K562 (cell line): Measurements from ENCODE around the gene CDKN2C.

ENCODE experiments used
- DACH1 ChIP-seq: fragments of 450-650 bp; IDR thresholded peaks from 2 replicates; pipeline ENCODE4 v1.6.1; 2018; ENCODE audit not compliant: partially characterized antibody
- ELF4 ChIP-seq: fragments of 450-650 bp; formaldehyde crosslinking; IDR thresholded peaks from 2 replicates; pipeline ENCODE4 v1.4.0; 2022; ENCODE audit warnings: missing genetic modification characterization
- FOXJ2 ChIP-seq: fragments of 200-800 bp; sonication (Bioruptor generic); IDR thresholded peaks from 2 replicates; pipeline ENCODE4 v1.6.1; 2016; ENCODE audit warnings: missing genetic modification characterization, missing compliant biosample characterization
- MYNN ChIP-seq, 2 experiments: sonication (generic); formaldehyde crosslinking in 1 of 2; IDR thresholded peaks; 2 replicates each; pipeline versions ENCODE4 v1.5.0 to v1.6.1; 2016 to 2020; ENCODE audit warnings: antibody characterized with exemption in 1 of 2, missing genetic modification reagents in 1 of 2
- POLR2AphosphoS5 ChIP-seq: IDR thresholded peaks from 2 replicates; pipeline ENCODE4 v1.6.1; 2011; ENCODE audit warnings: mild to moderate bottlenecking, low read depth, low read length, moderate library complexity; ENCODE audit not compliant: control insufficient read depth, insufficient read depth
- SAFB2 ChIP-seq: fragments of 200-400 bp; formaldehyde crosslinking; IDR thresholded peaks from 2 replicates; pipeline ENCODE4 v1.6.1; 2018; ENCODE audit warnings: borderline replicate concordance, low read length, low read depth, moderate library complexity; ENCODE audit not compliant: severe bottlenecking
- TEAD1 ChIP-seq, 2 experiments: fragments of 450-650 bp in 1 of 2; sonication (generic) in 1 of 2; formaldehyde crosslinking; IDR thresholded peaks; 2 replicates each; pipeline versions ENCODE4 v1.4.0 to v1.8.0; 2020 to 2022; ENCODE audit warnings: mild to moderate bottlenecking in 2 of 2, missing genetic modification reagents in 1 of 2
- TF ChIP-seq, protein P1 (sequence below): sonication (generic); formaldehyde crosslinking; IDR thresholded peaks from 2 replicates; pipeline ENCODE4 v1.8.0; 2022; ENCODE audit warnings: mild to moderate bottlenecking, missing genetic modification reagents
- TF ChIP-seq, protein P2 (sequence below), 2 experiments: fragments of 450-650 bp; IDR thresholded peaks; 2 replicates each; pipeline ENCODE4 v1.6.1; 2016; ENCODE audit warnings: mild to moderate bottlenecking in 2 of 2, borderline replicate concordance in 1 of 2, low read depth in 1 of 2, moderate library complexity in 1 of 2
- TF ChIP-seq, protein P3 (sequence below), 3 experiments: IDR thresholded peaks in 2 of 3; conservative IDR thresholded peaks in 1 of 3; 2 replicates each; pipeline ENCODE4 v1.5.1; 2011 to 2012; ENCODE audit warnings: low read length in 3 of 3, mild to moderate bottlenecking in 3 of 3, control low read depth in 2 of 3, improper control_type of control experiment in 1 of 3, inconsistent platforms in 1 of 3, low read depth in 1 of 3, mixed read lengths in 1 of 3, moderate library complexity in 1 of 3; ENCODE audit not compliant: insufficient read depth in 2 of 3

DNA sequence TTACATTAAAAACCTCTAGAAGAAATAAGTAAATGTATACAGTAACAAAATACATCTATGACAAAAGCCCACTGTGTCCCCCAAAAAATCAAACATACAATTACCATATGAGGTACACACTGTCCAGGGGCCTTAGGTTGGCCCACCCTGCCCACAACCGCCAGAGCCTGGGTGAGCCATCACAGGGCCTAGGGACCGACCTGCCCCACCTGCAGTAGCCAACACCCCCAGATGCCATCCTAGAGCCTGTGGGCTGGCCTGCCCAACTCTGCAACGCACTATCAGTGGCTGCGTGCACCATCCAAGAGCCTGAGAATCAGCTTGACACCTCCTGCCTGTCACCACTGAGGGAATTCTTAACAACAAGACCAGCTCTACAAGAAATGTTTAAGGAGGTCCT, 49.0 kb upstream of the CDKN2C start:
- TF ChIP-seq DACH1 (no peak), FOXJ2 (tag) (no peak), POLR2AphosphoS5 (no peak), ELF4 (CRISPR knock-in tag) (no peak), SAFB2 (no peak), MYNN (IDR thresholded peaks at IDR 0.05) (no peak), MYNN (CRISPR knock-in tag; IDR thresholded peaks at IDR 0.05) (no peak), TEAD1 (CRISPR knock-in tag; IDR thresholded peaks at IDR 0.05) (no peak)
- TF ChIP-seq, protein P1, sequence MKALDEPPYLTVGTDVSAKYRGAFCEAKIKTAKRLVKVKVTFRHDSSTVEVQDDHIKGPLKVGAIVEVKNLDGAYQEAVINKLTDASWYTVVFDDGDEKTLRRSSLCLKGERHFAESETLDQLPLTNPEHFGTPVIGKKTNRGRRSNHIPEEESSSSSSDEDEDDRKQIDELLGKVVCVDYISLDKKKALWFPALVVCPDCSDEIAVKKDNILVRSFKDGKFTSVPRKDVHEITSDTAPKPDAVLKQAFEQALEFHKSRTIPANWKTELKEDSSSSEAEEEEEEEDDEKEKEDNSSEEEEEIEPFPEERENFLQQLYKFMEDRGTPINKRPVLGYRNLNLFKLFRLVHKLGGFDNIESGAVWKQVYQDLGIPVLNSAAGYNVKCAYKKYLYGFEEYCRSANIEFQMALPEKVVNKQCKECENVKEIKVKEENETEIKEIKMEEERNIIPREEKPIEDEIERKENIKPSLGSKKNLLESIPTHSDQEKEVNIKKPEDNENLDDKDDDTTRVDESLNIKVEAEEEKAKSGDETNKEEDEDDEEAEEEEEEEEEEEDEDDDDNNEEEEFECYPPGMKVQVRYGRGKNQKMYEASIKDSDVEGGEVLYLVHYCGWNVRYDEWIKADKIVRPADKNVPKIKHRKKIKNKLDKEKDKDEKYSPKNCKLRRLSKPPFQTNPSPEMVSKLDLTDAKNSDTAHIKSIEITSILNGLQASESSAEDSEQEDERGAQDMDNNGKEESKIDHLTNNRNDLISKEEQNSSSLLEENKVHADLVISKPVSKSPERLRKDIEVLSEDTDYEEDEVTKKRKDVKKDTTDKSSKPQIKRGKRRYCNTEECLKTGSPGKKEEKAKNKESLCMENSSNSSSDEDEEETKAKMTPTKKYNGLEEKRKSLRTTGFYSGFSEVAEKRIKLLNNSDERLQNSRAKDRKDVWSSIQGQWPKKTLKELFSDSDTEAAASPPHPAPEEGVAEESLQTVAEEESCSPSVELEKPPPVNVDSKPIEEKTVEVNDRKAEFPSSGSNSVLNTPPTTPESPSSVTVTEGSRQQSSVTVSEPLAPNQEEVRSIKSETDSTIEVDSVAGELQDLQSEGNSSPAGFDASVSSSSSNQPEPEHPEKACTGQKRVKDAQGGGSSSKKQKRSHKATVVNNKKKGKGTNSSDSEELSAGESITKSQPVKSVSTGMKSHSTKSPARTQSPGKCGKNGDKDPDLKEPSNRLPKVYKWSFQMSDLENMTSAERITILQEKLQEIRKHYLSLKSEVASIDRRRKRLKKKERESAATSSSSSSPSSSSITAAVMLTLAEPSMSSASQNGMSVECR (CRISPR knock-in tag) = no peak
- TF ChIP-seq, protein P2, sequence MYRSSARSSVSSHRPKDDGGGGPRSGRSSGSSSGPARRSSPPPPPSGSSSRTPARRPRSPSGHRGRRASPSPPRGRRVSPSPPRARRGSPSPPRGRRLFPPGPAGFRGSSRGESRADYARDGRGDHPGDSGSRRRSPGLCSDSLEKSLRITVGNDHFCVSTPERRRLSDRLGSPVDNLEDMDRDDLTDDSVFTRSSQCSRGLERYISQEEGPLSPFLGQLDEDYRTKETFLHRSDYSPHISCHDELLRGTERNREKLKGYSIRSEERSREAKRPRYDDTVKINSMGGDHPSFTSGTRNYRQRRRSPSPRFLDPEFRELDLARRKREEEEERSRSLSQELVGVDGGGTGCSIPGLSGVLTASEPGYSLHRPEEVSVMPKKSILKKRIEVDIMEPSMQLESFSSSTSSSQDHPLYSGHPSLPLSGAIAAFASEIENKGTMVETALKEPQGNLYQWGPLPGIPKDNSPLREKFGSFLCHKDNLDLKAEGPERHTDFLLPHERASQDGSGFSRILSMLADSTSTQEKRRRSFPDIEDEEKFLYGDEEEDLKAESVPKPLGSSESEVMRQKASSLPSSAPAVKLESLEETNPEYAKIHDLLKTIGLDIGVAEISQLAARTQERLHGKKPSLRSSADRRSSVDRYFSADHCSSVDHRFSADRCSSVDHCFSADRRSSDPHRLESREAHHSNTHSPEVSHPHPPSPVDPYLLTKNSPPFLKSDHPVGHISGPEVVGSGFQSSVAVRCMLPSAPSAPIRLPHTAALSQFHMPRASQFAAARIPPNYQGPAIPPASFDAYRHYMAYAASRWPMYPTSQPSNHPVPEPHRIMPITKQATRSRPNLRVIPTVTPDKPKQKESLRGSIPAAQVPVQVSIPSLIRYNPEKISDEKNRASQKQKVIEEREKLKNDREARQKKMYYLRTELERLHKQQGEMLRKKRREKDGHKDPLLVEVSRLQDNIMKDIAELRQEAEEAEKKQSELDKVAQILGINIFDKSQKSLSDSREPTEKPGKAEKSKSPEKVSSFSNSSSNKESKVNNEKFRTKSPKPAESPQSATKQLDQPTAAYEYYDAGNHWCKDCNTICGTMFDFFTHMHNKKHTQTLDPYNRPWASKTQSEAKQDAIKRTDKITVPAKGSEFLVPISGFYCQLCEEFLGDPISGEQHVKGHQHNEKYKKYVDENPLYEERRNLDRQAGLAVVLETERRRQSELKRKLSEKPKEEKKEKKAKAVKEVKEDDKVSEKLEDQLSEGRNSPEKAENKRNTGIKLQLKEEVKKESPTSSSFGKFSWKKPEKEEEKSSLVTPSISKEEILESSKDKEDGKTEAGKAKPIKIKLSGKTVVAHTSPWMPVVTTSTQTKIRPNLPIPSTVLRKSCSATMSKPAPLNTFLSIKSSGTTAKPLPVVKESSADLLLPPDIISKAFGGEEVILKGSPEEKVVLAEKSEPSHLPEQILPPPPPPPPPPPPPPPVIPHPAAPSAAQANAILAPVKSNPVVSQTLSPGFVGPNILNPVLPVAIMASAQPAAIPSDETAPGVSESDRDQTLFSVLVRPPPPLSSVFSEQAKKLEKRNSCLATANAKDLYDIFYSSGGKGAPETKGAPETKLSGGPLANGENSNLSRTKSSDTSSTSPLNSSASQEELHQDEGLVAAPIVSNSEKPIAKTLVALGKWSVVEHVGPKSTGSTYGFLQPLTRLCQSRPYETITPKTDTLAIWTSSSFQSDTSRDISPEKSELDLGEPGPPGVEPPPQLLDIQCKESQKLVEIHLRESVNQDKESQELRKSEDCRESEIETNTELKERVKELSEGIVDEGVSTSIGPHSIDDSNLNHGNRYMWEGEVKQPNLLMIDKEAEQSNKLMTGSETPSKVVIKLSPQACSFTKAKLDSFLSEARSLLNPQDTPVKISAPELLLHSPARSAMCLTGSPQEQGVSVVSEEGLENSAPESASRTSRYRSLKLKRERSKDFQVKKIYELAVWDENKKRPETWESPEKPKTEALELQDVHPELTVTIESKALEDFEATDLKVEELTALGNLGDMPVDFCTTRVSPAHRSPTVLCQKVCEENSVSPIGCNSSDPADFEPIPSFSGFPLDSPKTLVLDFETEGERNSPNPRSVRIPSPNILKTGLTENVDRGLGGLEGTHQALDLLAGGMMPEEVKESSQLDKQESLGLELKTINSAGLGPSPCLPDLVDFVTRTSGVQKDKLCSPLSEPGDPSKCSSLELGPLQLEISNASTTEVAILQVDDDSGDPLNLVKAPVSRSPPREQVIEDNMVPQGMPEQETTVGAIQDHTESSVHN (IDR thresholded peaks at IDR 0.05; ENCODE audit: borderline replicate concordance in 1 of 2, low read depth in 1 of 2) = no peak
- TF ChIP-seq, protein P3, sequence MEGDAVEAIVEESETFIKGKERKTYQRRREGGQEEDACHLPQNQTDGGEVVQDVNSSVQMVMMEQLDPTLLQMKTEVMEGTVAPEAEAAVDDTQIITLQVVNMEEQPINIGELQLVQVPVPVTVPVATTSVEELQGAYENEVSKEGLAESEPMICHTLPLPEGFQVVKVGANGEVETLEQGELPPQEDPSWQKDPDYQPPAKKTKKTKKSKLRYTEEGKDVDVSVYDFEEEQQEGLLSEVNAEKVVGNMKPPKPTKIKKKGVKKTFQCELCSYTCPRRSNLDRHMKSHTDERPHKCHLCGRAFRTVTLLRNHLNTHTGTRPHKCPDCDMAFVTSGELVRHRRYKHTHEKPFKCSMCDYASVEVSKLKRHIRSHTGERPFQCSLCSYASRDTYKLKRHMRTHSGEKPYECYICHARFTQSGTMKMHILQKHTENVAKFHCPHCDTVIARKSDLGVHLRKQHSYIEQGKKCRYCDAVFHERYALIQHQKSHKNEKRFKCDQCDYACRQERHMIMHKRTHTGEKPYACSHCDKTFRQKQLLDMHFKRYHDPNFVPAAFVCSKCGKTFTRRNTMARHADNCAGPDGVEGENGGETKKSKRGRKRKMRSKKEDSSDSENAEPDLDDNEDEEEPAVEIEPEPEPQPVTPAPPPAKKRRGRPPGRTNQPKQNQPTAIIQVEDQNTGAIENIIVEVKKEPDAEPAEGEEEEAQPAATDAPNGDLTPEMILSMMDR (IDR thresholded peaks at IDR 0.05 in 2 of 3, conservative IDR thresholded peaks at IDR 0.05 in 1 of 3; ENCODE audit: insufficient read depth in 2 of 3, low read depth in 1 of 3, low read length in 3 of 3) = no peak
